H4 (cell line): Measurements from ENCODE around the gene CHD3. TPM values are rescaled to one million over a fixed set of nuclear protein-coding genes. Genes with fewer than 3 reads are reported as not detected.

Experiments
- DNase-seq: peaks from one replicate; pipeline ENCODE4 v3.0.0-alpha.2; 2015; ENCODE audit warnings: low spot score
- total RNA-seq: library from RNA; depleted of rRNA; stranded (reverse); fragments of >200 nt; shearing (Covaris generic); gene quantifications from 2 replicates; pipeline ENCODE4 v1.2.3, GENCODE V29; 2014

Gene CHD3
- total RNA-seq, 1 experiment from 2014 or later, result 26.5 TPM

- no peak for DNase-seq
These were observed 23.5 kb upstream of the CHD3 start for GRCh38 chr17:7864995-7865650.

GRCh38 chr17:7867881-7868329 lies 20.7 kb upstream of the CHD3 start:
- no peak for DNase-seq

GRCh38 chr17:7873051-7873450 lies 15.5 kb upstream of the CHD3 start:
- DNase-seq, result no peak

- DNase-seq, result no peak
These were observed 12.7 kb upstream of the CHD3 start for GRCh38 chr17:7875804-7876370.

- DNase-seq, result no peak
These were observed 10.4 kb upstream of the CHD3 start for GRCh38 chr17:7878234-7878633.

- DNase-seq, result no peak
These were observed 8.3 kb upstream of the CHD3 start for GRCh38 chr17:7880076-7880868.

- DNase-seq, result no peak
These were observed 7.1 kb upstream of the CHD3 start for GRCh38 chr17:7881276-7882054.

GRCh38 chr17:7882068-7882467 lies 6.5 kb upstream of the CHD3 start:
- DNase-seq, result no peak

GRCh38 chr17:7882629-7883028 lies 6.0 kb upstream of the CHD3 start:
- DNase-seq, result no peak

GRCh38 chr17:7883781-7884386 lies 4.7 kb upstream of the CHD3 start:
- no peak for DNase-seq

GRCh38 chr17:7884581-7885366 lies 3.8 kb upstream of the CHD3 start:
- no peak for DNase-seq

GRCh38 chr17:7885367-7886226 lies 3.0 kb upstream of the CHD3 start:
- peak; percentile 33 for DNase-seq

GRCh38 chr17:7886227-7887037 lies 2.2 kb upstream of the CHD3 start:
- no peak for DNase-seq

- no peak for DNase-seq
These were observed 1.5 kb upstream of the CHD3 start for GRCh38 chr17:7887038-7887481.

- peak; percentile 90 for DNase-seq
These were observed 956 bp upstream of the CHD3 start for GRCh38 chr17:7887482-7888183.

GRCh38 chr17:7889166-7889955 lies 772 bp downstream of the CHD3 start:
- peak; percentile 90 for DNase-seq

- no peak for DNase-seq
These were observed 4.7 kb downstream of the CHD3 start for GRCh38 chr17:7893187-7893880.
